PFSK-1 (cell line): ENCODE data around the gene RERE.

ENCODE experiments used
- POLR2AphosphoS5 ChIP-seq: IDR thresholded peaks from 2 replicates; pipeline ENCODE4 v1.6.1; 2012; ENCODE audit warnings: low read depth, mild to moderate bottlenecking, control low read depth, low read length, moderate library complexity
- REST ChIP-seq, 2 experiments: IDR thresholded peaks; 2 replicates each; pipeline versions ENCODE4 v1.6.1 to v1.8.0; 2011 to 2012; ENCODE audit warnings: low read depth in 2 of 2, low read length in 2 of 2, control low read depth in 1 of 2, inconsistent platforms in 1 of 2, mild to moderate bottlenecking in 1 of 2, moderate library complexity in 1 of 2; ENCODE audit not compliant: insufficient read depth in 1 of 2
- SIN3A ChIP-seq: IDR thresholded peaks from 2 replicates; pipeline ENCODE4 v1.6.1; 2012; ENCODE audit warnings: mild to moderate bottlenecking, low read length, moderate library complexity, borderline replicate concordance; ENCODE audit not compliant: insufficient read depth
- TAF1 ChIP-seq: IDR thresholded peaks from 2 replicates; pipeline ENCODE4 v1.6.1; 2012; ENCODE audit warnings: low read length, control low read depth, borderline replicate concordance; ENCODE audit not compliant: insufficient read depth

GRCh38 chr1:8816264-8816663 lies 1.2 kb downstream of the RERE start:
- peak; percentile 59; the same call in 1 of the 2 replicates for TF ChIP-seq SIN3A
- TF ChIP-seq POLR2AphosphoS5, result no peak
- no peak for TF ChIP-seq REST (IDR thresholded peaks at IDR 0.05; ENCODE audit: insufficient read depth in 1 of 2, low read depth in 2 of 2, low read length in 2 of 2)
- TF ChIP-seq TAF1, result no peak
